Stomach (tissue), 4 donors: ENCODE measurements around the gene C1orf198.

Experiments
- POLR2A ChIP-seq, 4 donors: fragments of 450-650 bp; IDR thresholded peaks; one replicate each; pipeline ENCODE4 v1.6.1; 2016; ENCODE audit warnings: antibody characterized with exemption in 4 of 4, control low read depth in 2 of 4, mild to moderate bottlenecking in 1 of 4, moderate library complexity in 1 of 4
- POLR2AphosphoS5 ChIP-seq, 3 donors: sonication (generic); formaldehyde crosslinking; IDR thresholded peaks; one replicate each; pipeline ENCODE4 v1.6.1; 2016; ENCODE audit warnings: antibody characterized with exemption in 3 of 3
- TF ChIP-seq, protein P1 (sequence below), 7 experiments: fragments of 450-650 bp in 4 of 7; fragments of 200-600 bp in 3 of 7; sonication (generic) in 3 of 7; IDR thresholded peaks; one replicate each; pipeline ENCODE4 v1.5.1; 2016 to 2019; ENCODE audit warnings: antibody characterized with exemption in 7 of 7, control low read depth in 2 of 7, mild to moderate bottlenecking in 1 of 7

DNA sequence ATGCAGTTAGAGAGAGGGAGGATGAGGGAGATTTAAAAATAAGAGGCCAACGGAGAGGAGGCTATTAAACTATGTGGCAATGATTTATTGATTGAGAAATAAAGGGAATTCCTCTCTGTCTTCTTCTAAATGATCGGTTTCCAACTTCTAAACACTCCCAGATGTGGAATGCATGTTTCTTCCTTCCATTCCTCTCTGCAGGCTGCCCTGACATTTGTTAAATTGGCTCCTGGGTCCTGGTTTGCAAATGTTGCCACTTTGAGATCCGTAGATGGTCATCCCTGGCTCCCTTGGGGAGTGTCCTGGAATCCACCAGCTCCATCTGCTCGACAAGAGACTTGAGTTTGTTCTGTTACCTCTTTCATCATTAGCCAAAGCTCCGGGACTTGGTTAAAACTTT lies 10.3 kb upstream of the C1orf198 start:
- no peak for TF ChIP-seq POLR2A (IDR thresholded peaks at IDR 0.05)
- TF ChIP-seq, protein P1, sequence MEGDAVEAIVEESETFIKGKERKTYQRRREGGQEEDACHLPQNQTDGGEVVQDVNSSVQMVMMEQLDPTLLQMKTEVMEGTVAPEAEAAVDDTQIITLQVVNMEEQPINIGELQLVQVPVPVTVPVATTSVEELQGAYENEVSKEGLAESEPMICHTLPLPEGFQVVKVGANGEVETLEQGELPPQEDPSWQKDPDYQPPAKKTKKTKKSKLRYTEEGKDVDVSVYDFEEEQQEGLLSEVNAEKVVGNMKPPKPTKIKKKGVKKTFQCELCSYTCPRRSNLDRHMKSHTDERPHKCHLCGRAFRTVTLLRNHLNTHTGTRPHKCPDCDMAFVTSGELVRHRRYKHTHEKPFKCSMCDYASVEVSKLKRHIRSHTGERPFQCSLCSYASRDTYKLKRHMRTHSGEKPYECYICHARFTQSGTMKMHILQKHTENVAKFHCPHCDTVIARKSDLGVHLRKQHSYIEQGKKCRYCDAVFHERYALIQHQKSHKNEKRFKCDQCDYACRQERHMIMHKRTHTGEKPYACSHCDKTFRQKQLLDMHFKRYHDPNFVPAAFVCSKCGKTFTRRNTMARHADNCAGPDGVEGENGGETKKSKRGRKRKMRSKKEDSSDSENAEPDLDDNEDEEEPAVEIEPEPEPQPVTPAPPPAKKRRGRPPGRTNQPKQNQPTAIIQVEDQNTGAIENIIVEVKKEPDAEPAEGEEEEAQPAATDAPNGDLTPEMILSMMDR (IDR thresholded peaks at IDR 0.05) = no peak
- TF ChIP-seq POLR2AphosphoS5 (IDR thresholded peaks at IDR 0.05) = peak in 2 of 3 donors; percentile 14 to 52
